ENCODE measurements around the gene ANK3.

ANK3 gene

DNA sequence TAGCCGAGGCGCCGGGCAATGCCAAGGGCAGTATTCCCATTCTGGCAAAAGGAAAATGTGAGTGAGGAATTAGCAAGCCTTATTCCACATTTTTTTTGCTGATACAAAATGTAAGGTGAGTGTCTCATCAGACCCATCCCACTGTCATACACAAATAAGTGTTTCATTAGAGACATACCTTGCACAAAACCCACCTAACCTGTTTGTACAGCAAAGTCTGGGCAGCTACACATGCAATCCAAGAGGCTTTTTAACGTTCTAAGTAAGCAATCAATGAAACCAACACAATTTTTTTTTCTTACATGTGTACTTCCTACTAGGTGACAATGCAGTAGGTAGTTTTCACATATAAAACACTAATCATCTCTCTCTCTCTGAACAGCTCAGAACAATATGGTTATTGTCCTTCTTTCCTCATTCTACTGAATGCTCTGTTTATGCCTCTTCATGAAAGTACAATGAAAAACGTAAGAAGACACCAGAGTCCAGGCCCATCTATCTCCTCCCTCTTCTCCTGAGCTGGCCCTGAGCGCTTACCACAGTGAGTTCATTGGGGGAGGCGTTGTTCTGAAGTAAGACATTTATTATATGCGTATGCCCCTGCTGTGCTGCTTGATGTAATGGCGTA, 217.2 kb downstream of the ANK3 start:
- DNase-seq (ENCODE audit: low read depth), result no peak

GRCh38 chr10:60171436-60172013, 218.2 kb downstream of the ANK3 start:
- DNase-seq (ENCODE audit: low read depth), result no peak

GRCh38 chr10:60170250-60170649, 219.4 kb downstream of the ANK3 start:
- DNase-seq (ENCODE audit: low read depth), result no peak

GRCh38 chr10:60169111-60169510, 220.6 kb downstream of the ANK3 start:
- DNase-seq (ENCODE audit: low read depth), result no peak

DNA sequence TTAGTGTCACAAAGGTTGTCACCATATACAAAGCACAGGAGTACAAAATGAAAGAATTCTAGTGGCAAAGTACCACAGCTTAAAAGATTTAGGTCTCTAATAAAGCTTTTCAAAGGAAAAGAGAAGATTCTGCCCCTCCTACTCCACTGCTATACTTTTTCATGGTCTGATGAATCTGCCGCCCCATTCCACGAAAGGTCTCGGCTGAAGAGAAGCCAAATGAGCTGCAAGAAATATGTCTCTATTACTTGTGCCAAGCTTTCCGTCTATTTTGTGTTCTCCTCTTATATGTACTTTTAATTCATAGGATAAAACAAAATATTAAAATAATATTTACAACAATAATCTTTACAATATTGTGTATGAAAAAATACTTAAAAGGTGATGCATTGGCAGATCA, 222.6 kb downstream of the ANK3 start:
- no peak for DNase-seq (ENCODE audit: low read depth)

GRCh38 chr10:60163786-60164185, 225.9 kb downstream of the ANK3 start:
- no peak for DNase-seq (ENCODE audit: low read depth)

GRCh38 chr10:60162631-60163030, 227.0 kb downstream of the ANK3 start:
- DNase-seq (ENCODE audit: low read depth), result no peak

GRCh38 chr10:60155943-60156683, 233.6 kb downstream of the ANK3 start:
- no peak for DNase-seq (ENCODE audit: low read depth)

DNA sequence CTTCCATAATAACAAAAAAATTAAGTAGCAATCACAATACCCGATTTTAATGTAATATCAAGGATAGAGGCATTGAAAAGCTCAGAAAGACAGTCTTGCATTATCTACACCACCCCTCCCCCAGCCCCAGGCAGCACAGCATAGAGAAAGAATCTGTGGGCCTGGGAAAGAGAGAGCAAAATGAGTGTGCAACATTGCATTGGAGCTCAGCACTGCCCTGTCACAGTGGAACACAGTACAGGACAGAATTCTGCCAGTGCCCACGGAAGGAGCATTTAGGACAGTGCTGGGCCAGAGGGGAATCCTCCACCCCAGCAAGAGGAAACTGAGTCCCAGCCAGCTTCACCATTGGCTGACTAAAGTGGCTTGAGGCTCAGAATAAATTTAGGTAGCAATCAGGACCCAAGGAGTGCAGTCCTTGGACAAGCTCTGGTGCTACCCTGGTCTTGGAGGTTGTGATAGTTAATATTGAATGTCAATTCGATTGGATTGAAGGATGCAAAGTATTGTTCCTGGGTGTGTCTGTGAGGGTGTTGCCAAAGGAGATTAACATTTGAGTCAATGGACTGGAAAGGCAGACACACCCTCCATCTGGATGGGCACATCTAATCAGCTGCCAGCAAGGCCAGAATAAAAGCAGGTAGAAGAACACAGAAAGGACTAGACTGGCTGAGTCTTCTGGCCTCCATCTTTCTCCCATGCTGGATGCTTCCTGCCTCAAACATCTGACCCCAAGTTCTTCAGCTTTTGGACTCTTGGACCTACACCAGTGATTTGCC, 234.4 kb downstream of the ANK3 start:
- no peak for DNase-seq (ENCODE audit: low read depth)

DNA sequence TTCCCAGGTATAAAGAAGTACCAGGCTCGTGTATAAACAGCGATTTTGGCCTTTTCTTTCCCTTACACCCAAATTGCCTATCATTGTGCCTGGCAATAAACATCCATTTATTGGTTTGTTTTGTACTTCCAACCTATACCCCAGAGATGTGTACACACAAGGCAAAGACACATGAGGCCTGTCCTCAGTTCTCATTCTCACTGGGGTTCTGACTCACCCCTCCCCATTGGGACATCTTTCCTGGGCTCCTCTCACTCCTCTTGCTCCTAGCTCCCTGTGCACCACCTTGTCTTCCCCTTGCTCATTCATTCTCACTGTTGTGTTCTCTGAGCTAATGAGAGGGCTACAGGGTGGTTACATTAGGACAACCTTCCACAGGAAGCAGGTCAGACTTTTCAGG, 240.7 kb downstream of the ANK3 start:
- DNase-seq (ENCODE audit: low read depth), result no peak

- DNase-seq (ENCODE audit: low read depth), result peak; percentile 65
Observed at GRCh38 chr10:60148266-60148840, 241.3 kb downstream of the ANK3 start.

- no peak for DNase-seq (ENCODE audit: low read depth)
Observed at GRCh38 chr10:60147576-60148265, 242.0 kb downstream of the ANK3 start.

- DNase-seq (ENCODE audit: low read depth), result no peak
Observed at GRCh38 chr10:60147025-60147424, 242.7 kb downstream of the ANK3 start.

DNA sequence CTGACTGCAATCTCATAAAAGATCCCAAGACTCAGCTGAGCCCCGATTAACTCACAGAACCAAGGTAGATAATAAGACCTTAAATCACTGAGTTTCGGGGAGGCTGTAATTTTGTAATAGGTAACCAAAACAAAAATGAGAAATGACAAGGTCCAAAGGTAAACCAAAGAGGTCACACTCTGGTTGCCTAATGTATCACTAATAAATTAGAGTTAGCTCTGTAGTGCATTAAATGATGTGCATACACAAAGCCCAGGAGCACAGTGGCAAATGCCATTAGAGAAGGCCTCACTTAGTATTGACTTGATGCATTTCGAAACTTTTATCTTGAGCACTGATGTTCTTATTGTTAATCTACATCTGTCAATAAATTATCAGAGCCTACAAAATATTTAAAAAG, 245.6 kb downstream of the ANK3 start:
- no peak for DNase-seq (ENCODE audit: low read depth)

- no peak for DNase-seq (ENCODE audit: low read depth)
Observed at GRCh38 chr10:60142736-60143135, 246.9 kb downstream of the ANK3 start.

DNA sequence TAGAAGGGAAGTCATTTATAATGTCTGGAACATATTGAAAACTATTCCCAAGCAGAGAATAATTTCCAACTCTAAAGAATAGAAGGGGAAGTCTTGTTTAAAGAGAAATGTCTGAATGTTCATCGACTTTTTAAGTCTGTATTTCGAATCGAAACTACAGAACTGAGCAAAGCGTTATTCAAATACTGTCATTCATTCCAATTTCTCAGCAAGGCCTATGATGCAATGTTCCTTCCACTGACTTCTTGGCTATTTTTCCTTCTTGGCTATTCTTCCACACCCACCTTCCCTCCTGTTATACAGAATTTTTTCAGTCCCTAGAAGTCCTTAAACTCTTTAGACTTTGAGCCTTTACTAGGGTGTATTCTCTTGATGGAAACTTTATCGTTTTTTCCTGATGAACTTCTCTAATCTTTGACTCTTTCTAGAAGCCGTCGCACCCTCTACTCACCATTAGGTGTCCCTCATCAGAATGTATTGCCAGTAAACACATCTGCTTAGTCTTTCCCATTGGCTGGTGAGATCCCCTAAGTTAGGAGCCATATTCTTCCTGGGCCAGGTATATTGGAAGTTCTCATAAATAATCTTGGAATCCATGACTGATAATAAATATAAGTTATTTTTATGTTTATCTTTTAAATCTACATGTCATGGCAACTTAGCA, 247.6 kb downstream of the ANK3 start:
- DNase-seq (ENCODE audit: low read depth), result no peak

DNA sequence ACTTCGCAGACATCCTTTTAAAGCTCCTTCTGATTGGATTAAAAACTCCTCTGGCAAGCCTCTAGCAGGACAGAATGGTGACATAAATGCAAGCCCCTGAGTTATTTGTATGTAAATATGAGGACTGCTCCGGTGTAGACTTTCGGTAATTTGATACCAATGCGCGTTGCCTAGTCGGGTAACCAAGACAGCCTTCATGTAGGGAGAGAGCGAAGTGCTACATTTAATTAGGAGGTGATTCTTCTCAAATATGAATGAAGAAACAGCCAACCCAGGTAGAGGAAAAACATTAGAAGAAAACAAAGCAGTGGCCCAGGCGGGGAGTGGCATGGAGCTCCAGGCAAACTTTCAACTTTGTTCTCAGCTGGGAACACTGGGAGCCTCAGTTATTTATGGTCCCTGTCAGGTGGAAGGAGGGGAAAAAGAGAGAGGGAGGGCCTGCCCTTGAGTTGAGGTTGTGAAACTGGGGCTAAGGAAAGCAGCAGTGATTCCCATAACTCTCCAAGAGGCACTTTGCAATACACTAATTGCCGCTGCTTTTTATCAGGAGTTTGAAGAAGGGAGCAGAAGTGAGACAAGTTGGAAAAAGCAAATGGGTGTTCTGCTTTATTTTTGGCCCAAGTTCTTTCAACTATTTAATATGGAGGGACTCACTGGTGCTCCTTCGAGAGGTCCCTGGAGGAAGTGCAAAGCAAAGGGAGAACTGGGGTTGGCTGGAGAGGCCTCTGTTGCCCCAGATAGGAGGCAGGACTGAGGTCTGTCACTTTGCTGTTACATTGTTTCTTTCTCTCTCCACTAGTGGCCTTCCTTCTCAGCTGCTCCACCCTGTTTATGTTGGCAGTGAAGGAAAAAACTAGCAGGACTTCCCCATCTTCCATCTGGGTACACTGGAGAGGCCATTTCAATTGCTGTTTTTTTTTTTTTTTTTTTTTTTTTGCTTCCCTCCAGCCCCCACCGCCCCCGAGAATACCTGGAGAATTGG, 248.7 kb downstream of the ANK3 start:
- DNase-seq (ENCODE audit: low read depth), result no peak

- DNase-seq (ENCODE audit: low read depth), result no peak
Observed at GRCh38 chr10:60139798-60140566, 249.7 kb downstream of the ANK3 start.

DNA sequence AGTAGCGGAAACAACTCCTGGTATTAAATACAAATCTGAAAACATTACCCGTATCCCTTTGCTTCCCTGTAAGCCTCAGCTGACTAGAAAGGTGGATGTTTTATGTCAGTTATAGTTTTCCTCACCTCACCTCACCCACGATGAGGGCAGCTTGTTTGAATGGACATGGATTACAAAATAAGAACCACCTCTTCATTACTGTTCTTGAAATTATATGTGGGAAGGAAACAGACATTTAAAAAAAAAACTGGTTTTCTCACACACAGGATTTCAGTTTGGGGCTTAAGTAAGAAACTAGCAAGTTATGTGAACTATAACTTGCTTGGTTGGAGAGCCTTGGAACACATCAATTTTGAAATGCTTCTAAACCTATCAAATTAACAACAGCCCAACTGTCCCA, 250.4 kb downstream of the ANK3 start:
- no peak for DNase-seq (ENCODE audit: low read depth)
